Vagina (tissue), 2 donors: ENCODE data around the gene NHSL2. TPM values are rescaled to one million over a fixed set of nuclear protein-coding genes. Genes with fewer than 3 reads are reported as not detected.

Experiments used
- DNase-seq, 2 donors: peaks; one replicate each; pipeline ENCODE4 v3.0.0-alpha.2; 2017; ENCODE audit errors: extremely low spot score in 2 of 2
- H3K27ac ChIP-seq: fragments of 200-600 bp; sonication (generic); one replicate; pipeline ENCODE4 v1.5.1; 2019
- H3K27me3 ChIP-seq: fragments of 200-600 bp; sonication (generic); one replicate; pipeline ENCODE4 v1.5.1; 2019
- H3K36me3 ChIP-seq, 2 donors: fragments of 200-600 bp; sonication (generic); one replicate each; pipeline ENCODE4 v1.5.1; 2017 to 2019
- H3K4me1 ChIP-seq: fragments of 200-600 bp; sonication (generic); one replicate; pipeline ENCODE4 v1.5.1; 2019
- H3K4me3 ChIP-seq, 2 donors: fragments of 200-600 bp; sonication (generic); 1 replicate in 1 of 2; 2 replicates in 1 of 2; pipeline ENCODE4 v1.5.1; 2016 to 2019
- H3K9me3 ChIP-seq: fragments of 200-600 bp; sonication (generic); one replicate; pipeline ENCODE4 v1.5.1; 2019
- CTCF ChIP-seq, 3 experiments: fragments of 450-650 bp in 2 of 3; fragments of 200-600 bp in 1 of 3; sonication (generic) in 1 of 3; IDR thresholded peaks; one replicate each; pipeline ENCODE4 v1.5.1; 2017 to 2019; ENCODE audit warnings: antibody characterized with exemption in 3 of 3, mild to moderate bottlenecking in 2 of 3, moderate library complexity in 2 of 3
- POLR2A ChIP-seq, 2 donors: fragments of 450-650 bp; IDR thresholded peaks; one replicate each; pipeline ENCODE4 v1.6.1; 2017; ENCODE audit warnings: antibody characterized with exemption in 2 of 2, mild to moderate bottlenecking in 2 of 2, moderate library complexity in 2 of 2
- POLR2AphosphoS5 ChIP-seq, 2 donors: sonication (generic); formaldehyde crosslinking; IDR thresholded peaks; one replicate each; pipeline ENCODE4 v1.9.0; 2017; ENCODE audit warnings: antibody characterized with exemption in 2 of 2, mild to moderate bottlenecking in 2 of 2, low read depth in 1 of 2; ENCODE audit not compliant: insufficient read depth in 1 of 2
- intact Hi-C: fragments of 100-400 bp; cut with DNase I; formaldehyde crosslinking; loops from one replicate; pipeline ENCODE4 v1.15.1; 2023
- total RNA-seq: library from RNA; depleted of rRNA; stranded (reverse); fragments of >200 nt; gene quantifications from one replicate; pipeline ENCODE4 v1.2.3, GENCODE V29; 2016

The NHSL2 gene
- total RNA-seq, 1 donor from 2014 or later: 12.3 TPM

- no peaks in the 10 kb centered on the region for H3K36me3 ChIP-seq
- H3K9me3 ChIP-seq: no peaks in the 10 kb centered on the region
- H3K27me3 ChIP-seq: no peaks in the 10 kb centered on the region
- H3K27ac ChIP-seq: no peak overlapping the region
- H3K4me3 ChIP-seq: no peak overlapping the region
- no peaks in the 10 kb centered on the region for H3K4me1 ChIP-seq
- intact Hi-C loops: no loop called here
- TF ChIP-seq POLR2AphosphoS5 (IDR thresholded peaks at IDR 0.05; ENCODE audit: insufficient read depth in 1 of 2, low read depth in 1 of 2) (no peak), CTCF (IDR thresholded peaks at IDR 0.05) (no peak), POLR2A (IDR thresholded peaks at IDR 0.05) (no peak)
- no peak for DNase-seq
Observed at GRCh38 chrX:71936632-71937031, 26.0 kb downstream of the NHSL2 start.

- Histone ChIP-seq H3K36me3 (no peaks in the 10 kb centered on the region), H3K27ac (no peak overlapping the region), H3K9me3 (no peaks in the 10 kb centered on the region), H3K27me3 (no peaks in the 10 kb centered on the region), H3K4me1 (no peaks in the 10 kb centered on the region), H3K4me3 (no peak overlapping the region)
- DNase-seq: no peak
- intact Hi-C loops: no loop called here
- TF ChIP-seq POLR2AphosphoS5 (IDR thresholded peaks at IDR 0.05; ENCODE audit: insufficient read depth in 1 of 2, low read depth in 1 of 2) (no peak), CTCF (IDR thresholded peaks at IDR 0.05) (no peak), POLR2A (IDR thresholded peaks at IDR 0.05) (no peak)
Observed at GRCh38 chrX:71938371-71938770, 27.7 kb downstream of the NHSL2 start.

GRCh38 chrX:71941145-71941544 lies 30.5 kb downstream of the NHSL2 start:
- Histone ChIP-seq H3K9me3 (no peaks in the 10 kb centered on the region), H3K27me3 (no peaks in the 10 kb centered on the region), H3K36me3 (no peaks in the 10 kb centered on the region), H3K4me1 (no peaks in the 10 kb centered on the region), H3K27ac (no peak overlapping the region), H3K4me3 (no peak overlapping the region)
- peak in 1 of 2 donors; percentile 77 for DNase-seq
- intact Hi-C loops: no loop called here
- no peak for TF ChIP-seq POLR2AphosphoS5 (IDR thresholded peaks at IDR 0.05; ENCODE audit: insufficient read depth in 1 of 2, low read depth in 1 of 2)
- TF ChIP-seq CTCF (IDR thresholded peaks at IDR 0.05): no peak
- no peak for TF ChIP-seq POLR2A (IDR thresholded peaks at IDR 0.05)

- DNase-seq: peak in 1 of 2 donors; percentile 83
Observed at GRCh38 chrX:71941776-71942175, 31.1 kb downstream of the NHSL2 start.

More at GRCh38 chrX:71941776-71942175, 31.1 kb downstream of the NHSL2 start:
- Histone ChIP-seq H3K9me3 (no peaks in the 10 kb centered on the region), H3K27me3 (no peaks in the 10 kb centered on the region), H3K4me3 (no peak overlapping the region), H3K27ac (no peak overlapping the region), H3K36me3 (no peaks in the 10 kb centered on the region), H3K4me1 (no peaks in the 10 kb centered on the region)
- intact Hi-C loops: no loop called here
- TF ChIP-seq POLR2AphosphoS5 (IDR thresholded peaks at IDR 0.05; ENCODE audit: insufficient read depth in 1 of 2, low read depth in 1 of 2) (no peak), POLR2A (IDR thresholded peaks at IDR 0.05) (no peak), CTCF (IDR thresholded peaks at IDR 0.05) (no peak)
